Thyroid gland (tissue), 4 donors: ENCODE measurements around the gene FEZF2.

Experiments used
- CTCF ChIP-seq, 6 experiments: fragments of 200-600 bp in 3 of 6; fragments of 450-650 bp in 3 of 6; sonication (generic) in 3 of 6; IDR thresholded peaks; one replicate each; pipeline ENCODE4 v1.5.1; 2016 to 2019; ENCODE audit warnings: antibody characterized with exemption in 6 of 6, mild to moderate bottlenecking in 2 of 6, inconsistent platforms in 1 of 6, moderate library complexity in 1 of 6
- POLR2A ChIP-seq, 2 donors: fragments of 450-650 bp; IDR thresholded peaks; one replicate each; pipeline ENCODE4 v1.6.1; 2017; ENCODE audit warnings: antibody characterized with exemption in 2 of 2, mild to moderate bottlenecking in 2 of 2, moderate library complexity in 1 of 2

GRCh38 chr3:62368705-62369475, 4.5 kb downstream of the FEZF2 start:
- TF ChIP-seq CTCF (IDR thresholded peaks at IDR 0.05) (no peak), POLR2A (IDR thresholded peaks at IDR 0.05) (no peak)
